Brain microvascular endothelial cell (primary cell): Measurements from ENCODE around the gene KCTD18.

Experiments
- DNase-seq: peaks from one replicate; pipeline ENCODE4 v3.0.0-alpha.2; 2020
- H3K27ac ChIP-seq: fragments of 250-450 bp; sonication (Bioruptor Pico); 2 replicates; pipeline ENCODE4 v1.5.1; 2020; ENCODE audit warnings: mild to moderate bottlenecking, moderate library complexity
- H3K27me3 ChIP-seq: fragments of 250-450 bp; sonication (Bioruptor Pico); replicated peaks from 2 replicates; pipeline ENCODE4 v1.5.1; 2020; ENCODE audit warnings: mild to moderate bottlenecking
- H3K36me3 ChIP-seq: fragments of 250-450 bp; sonication (Bioruptor Pico); replicated peaks from 2 replicates; pipeline ENCODE4 v1.5.1; 2020; ENCODE audit warnings: mild to moderate bottlenecking
- H3K4me3 ChIP-seq: 2 replicates; pipeline ENCODE4 v1.5.1; 2011; ENCODE audit warnings: low read depth, mild to moderate bottlenecking, control low read depth, low read length, moderate library complexity
- in situ Hi-C: cut with HindIII; loops from 2 replicates; pipeline ENCODE4 v1.10.0; 2017; ENCODE audit warnings: low sequenced_read_pairs, low pct_ligation_motif_present
- TF ChIP-seq, protein P1 (sequence below): IDR thresholded peaks from 2 replicates; pipeline ENCODE4 v1.5.1; 2011; ENCODE audit warnings: low read depth, mild to moderate bottlenecking, moderate library complexity, low read length, control low read depth, inconsistent platforms; ENCODE audit errors: missing control alignments

KCTD18 gene

DNA sequence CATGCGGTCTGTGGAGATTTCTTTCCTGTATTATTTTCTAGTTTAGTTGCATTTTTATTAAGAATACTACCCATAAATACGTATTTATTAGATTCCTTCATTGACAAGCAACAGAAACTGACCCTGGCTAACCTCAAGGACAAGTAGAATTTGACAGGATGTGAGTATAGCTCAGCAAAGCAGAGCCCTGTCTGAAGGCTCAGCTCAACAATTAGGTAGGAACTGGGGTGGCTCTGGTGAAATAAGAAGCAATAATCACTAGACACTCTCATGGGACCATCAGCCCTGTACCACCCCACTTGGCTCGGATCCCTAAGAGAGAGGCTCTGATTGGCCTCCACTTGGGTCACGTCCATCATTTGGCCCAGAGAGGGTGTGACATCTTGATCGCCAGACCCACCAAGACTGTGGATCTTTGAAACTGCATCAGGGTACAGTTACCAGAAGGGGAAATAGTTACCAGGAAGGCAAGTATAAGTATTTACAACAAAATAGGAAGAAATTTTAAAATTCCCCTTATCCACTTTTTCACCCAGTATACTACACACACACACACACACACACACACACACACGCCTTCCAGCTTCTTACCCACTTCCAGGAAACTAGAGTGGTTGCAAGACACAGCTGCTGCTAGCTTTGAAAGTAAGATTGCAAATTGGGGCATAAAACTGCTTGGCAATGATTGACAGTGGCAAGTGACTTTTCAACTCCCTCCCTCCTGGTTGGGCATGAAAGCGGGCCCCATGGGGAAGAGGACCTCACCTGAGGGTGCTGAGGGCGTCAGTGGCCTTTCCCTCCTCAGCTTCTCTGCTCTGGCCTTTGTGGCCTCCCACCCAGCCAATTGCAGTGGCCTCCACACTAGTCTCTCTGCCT lies 41.8 kb downstream of the KCTD18 start:
- Histone ChIP-seq H3K27me3 (no peaks in the 10 kb centered on the region), H3K27ac (no peak overlapping the region), H3K36me3 (peaks cover 55% of the 10 kb centered on the region), H3K4me3 (no peak overlapping the region)
- in situ Hi-C loops, result no loop called here
- no peak for DNase-seq
- TF ChIP-seq, protein P1, sequence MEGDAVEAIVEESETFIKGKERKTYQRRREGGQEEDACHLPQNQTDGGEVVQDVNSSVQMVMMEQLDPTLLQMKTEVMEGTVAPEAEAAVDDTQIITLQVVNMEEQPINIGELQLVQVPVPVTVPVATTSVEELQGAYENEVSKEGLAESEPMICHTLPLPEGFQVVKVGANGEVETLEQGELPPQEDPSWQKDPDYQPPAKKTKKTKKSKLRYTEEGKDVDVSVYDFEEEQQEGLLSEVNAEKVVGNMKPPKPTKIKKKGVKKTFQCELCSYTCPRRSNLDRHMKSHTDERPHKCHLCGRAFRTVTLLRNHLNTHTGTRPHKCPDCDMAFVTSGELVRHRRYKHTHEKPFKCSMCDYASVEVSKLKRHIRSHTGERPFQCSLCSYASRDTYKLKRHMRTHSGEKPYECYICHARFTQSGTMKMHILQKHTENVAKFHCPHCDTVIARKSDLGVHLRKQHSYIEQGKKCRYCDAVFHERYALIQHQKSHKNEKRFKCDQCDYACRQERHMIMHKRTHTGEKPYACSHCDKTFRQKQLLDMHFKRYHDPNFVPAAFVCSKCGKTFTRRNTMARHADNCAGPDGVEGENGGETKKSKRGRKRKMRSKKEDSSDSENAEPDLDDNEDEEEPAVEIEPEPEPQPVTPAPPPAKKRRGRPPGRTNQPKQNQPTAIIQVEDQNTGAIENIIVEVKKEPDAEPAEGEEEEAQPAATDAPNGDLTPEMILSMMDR, result no peak

DNA sequence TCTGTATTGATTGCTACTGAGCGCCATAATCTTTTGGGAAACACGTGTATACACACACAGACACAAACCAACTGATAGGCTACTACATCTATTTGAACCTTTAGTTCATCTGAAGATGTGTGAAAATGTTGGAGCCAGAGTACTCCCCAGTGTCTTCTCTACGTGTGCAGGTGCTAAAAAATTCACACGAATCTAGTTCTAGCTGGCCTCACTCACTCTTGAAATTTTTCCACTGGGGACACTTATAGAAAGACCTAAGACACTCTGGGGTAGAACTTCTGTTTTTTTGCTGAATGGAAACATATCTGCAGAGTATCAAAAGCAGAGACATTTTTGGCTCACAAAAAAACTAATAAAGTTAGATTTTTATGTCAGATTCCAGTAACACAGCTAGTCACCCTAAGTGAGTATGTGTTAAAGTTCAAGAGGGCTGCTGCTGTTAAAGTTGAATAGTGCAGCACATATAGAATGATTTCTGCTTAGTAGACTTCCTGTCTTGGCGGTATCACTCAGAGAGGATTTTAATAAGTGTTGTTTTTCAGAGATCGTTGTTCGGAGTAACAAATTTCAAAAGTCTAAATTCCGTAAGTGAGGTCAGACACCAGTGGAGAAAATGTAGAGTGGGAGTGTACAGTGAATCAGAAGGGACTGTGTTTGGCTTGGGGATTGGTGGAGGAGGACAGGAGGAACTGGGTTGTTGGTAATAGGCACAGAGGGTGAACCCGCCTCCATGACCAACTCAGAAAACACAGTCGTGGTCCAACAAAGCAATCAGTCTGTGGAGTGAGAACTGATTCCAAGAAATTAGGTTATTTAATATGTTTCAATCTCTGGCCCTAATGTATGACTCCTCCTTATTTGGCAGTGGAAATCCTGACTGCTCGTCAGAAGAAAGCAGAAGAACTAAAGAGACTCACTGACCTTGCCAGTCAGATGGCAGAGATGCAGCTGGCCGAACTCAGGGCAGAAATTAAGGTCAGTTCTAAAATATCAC lies 43.1 kb downstream of the KCTD18 start:
- TF ChIP-seq, protein P1, result no peak
- peaks cover 58% of the 10 kb centered on the region for H3K36me3 ChIP-seq
- H3K27ac ChIP-seq, result no peak overlapping the region
- DNase-seq, result no peak
- no peaks in the 10 kb centered on the region for H3K27me3 ChIP-seq
- in situ Hi-C loops, result no loop called here
- H3K4me3 ChIP-seq, result no peak overlapping the region

DNA sequence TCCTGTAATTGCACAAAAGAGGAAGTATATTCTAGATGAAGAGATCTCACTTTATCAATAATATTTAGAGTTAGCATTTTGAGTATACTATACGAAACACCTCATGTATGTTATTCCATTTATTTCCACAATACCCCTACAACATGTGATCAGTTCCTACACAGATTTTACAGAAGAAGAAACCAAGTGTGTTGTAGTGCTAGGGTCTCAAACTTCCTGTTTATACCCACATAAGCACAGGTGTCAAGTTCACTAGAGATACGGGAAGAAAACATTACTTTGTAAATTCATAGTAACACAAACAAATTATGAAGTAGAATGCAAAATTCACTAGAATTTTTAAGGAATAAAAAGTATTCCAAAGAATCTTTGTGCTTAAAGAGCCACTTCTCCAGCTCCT lies 46.4 kb downstream of the KCTD18 start:
- Histone ChIP-seq H3K27ac (no peak overlapping the region), H3K36me3 (peaks cover 40% of the 10 kb centered on the region), H3K27me3 (no peaks in the 10 kb centered on the region), H3K4me3 (no peak overlapping the region)
- TF ChIP-seq, protein P1, result no peak
- in situ Hi-C loops, result no loop called here
- no peak for DNase-seq

DNA sequence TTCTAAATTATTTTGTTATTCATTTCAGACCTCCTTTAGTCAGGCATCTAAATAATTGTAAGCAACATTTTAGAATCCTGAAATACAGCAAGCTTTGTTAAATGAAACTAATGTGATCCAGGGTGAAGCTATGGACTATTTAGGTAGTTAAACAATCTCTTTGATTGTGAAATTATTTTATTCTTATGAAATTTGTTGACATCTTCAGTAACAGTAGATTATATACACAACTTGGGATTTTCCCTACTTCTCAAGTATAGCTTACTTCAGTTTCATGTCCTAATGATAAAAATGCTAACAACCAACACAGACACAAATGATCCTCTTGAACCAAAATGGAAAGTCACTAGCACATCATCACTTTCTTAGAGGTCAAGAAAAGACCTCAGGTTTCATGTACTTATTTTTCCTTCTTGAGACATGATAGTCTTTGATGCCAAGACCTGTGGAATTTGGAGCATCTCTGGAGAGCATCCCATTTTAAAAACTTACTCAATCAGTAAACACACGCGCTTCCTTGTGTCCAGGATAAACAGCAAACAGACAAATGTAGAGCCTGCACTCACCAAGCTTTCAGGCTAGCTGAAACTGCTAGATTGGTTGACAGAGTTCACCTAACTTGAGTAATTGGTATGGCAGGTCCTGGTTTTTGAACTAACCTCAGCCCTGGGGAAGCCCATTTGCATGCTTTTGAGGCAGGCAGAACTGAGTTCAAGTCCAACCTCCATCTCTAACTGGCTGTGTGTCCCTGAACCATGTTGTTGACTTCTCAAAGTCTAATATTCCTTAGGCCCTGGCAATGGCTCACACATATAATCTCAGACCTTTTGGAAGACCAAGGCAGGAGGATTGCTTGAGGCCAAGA lies 47.8 kb downstream of the KCTD18 start:
- H3K27ac ChIP-seq, result no peak overlapping the region
- TF ChIP-seq, protein P1, result no peak
- H3K4me3 ChIP-seq, result no peak overlapping the region
- no peak for DNase-seq
- no peaks in the 10 kb centered on the region for H3K27me3 ChIP-seq
- peaks cover 29% of the 10 kb centered on the region for H3K36me3 ChIP-seq
- in situ Hi-C loops, result no loop called here

DNA sequence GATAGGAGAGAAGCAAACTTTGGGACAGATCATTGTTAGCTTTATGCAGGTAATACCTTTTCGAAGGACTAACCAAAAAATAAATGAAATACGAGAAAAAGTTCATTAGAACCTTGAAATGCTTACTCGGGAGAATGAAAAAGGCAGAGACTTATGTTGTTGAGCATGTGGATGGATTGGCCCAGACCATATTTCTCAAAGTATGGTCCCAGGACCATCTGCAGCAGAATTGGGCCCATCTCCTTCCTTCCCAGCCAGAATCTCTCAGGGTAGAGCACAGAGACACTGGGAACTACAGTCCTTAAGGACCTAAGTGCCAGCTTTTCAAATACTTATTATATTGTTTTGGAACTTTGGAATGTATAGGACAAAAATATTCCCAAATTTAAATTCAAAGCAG lies 50.8 kb downstream of the KCTD18 start:
- Histone ChIP-seq H3K27me3 (no peaks in the 10 kb centered on the region), H3K36me3 (peaks cover 17% of the 10 kb centered on the region), H3K27ac (no peak overlapping the region), H3K4me3 (no peak overlapping the region)
- in situ Hi-C loops, result no loop called here
- TF ChIP-seq, protein P1, result no peak
- DNase-seq, result no peak
